ENCODE data around the gene AP3S2.
A peak's percentile ranks its signal among the peaks of the same experiment; 100 is the strongest.
"Not testable (repeated sequence)": the region's sequence is repeated elsewhere in the genome, so short reads cannot be mapped to it uniquely, and the experiment has no call there.

AP3S2 gene

DNA sequence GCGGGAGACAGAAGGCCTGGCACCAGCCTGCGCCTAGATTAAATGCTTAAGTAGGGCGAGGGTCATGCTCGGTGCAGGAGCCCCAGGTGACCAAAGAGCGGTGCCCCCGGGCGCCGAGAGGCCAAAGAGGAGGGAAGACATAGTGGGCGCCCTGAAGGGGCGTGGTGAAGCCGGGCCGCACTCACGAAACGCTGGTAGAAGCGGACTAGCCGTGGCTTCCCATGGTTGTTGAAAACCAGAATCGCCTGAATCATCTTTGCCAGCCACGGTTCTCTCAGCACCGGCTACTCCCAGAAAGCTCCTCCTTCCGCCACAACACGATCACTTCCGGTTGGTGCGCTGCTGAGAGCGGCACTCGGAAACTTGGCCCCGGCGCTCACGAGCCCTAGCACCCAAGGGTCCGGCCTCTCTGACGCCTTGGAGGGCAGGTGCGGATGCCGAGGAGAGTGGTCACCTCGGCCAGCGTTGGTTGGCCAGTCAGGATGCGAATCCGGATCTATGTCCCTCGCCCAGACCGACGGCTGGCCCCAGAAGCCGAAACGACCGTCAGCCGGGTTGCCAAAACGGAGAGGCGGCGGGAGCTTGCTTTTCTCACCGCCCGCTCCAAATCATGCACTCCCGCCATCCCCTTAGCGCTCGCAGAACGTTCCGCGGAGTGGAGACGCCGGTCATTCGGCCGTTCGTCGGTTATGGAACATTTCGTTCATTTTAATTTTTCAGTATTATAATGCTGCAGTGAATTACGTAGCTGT lies at the start of gene AP3S2:
Gene AP3S2 (minus strand): TSS at position 299 of the 752 bp plus-strand sequence. CDS start 45 bp downstream, at position 254.
- H3K4me1 ChIP-seq (ENCODE audit: control insufficient read depth in 1 of 2, insufficient read depth in 2 of 2, low read length in 2 of 2): peaks cover 15 to 17% of the 10 kb centered on the region in 2 donors
- no peaks in the 10 kb centered on the region for H3K9me3 ChIP-seq (ENCODE audit: control insufficient read depth in 1 of 2, low read length in 2 of 2)

DNA sequence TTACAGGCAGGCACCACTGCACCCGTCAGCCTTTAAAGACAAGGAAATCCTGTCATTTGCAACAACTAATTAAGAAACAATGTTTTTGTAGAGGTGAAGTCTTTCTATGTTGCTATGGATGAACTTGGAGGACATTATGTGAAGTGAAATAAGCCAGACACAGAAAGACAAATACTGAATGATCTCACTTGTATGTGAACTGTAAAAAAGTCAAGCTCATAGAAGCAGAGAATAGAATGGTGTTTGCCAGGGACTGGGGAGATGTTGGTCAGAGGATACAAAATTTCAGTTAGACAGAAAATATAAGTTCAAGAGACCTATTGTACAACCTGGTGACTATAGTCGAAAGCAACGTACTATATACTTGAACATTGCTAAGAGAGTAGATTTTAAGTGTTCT lies 46.1 kb upstream of the AP3S2 start:
- no peaks in the 10 kb centered on the region for H3K4me1 ChIP-seq (ENCODE audit: control insufficient read depth in 1 of 2, insufficient read depth in 2 of 2, low read length in 2 of 2)
- H3K4me3 ChIP-seq (ENCODE audit: low read depth in 1 of 2, low read length in 2 of 2): no peak overlapping the region
- H3K9ac ChIP-seq (ENCODE audit: low read depth in 1 of 2, low read length in 2 of 2): no peak overlapping the region
- no peak overlapping the region for H3K27ac ChIP-seq (ENCODE audit: low read depth, low read length)
- no peaks in the 10 kb centered on the region for H3K36me3 ChIP-seq (ENCODE audit: control insufficient read depth in 1 of 2, insufficient read depth in 2 of 2, low read length in 2 of 2)
- H3K27me3 ChIP-seq (ENCODE audit: control insufficient read depth in 1 of 2, insufficient read depth in 2 of 2, low read length in 2 of 2): no peaks in the 10 kb centered on the region
- no peaks in the 10 kb centered on the region for H3K9me3 ChIP-seq (ENCODE audit: control insufficient read depth in 1 of 2, low read length in 2 of 2)

More for the DNA sequence above, at the start of gene AP3S2:
- peaks cover 1% of the 10 kb centered on the region in 2 donors for H3K36me3 ChIP-seq (ENCODE audit: control insufficient read depth in 1 of 2, insufficient read depth in 2 of 2, low read length in 2 of 2)
- peak within 1 kb of the TSS; percentile 80 to 97 for H3K4me3 ChIP-seq (ENCODE audit: low read depth in 1 of 2, low read length in 2 of 2)
- H3K27me3 ChIP-seq (ENCODE audit: control insufficient read depth in 1 of 2, insufficient read depth in 2 of 2, low read length in 2 of 2): no peaks in the 10 kb centered on the region
- peak within 1 kb of the TSS; percentile 76 to 96 for H3K9ac ChIP-seq (ENCODE audit: low read depth in 1 of 2, low read length in 2 of 2)
- peak within 1 kb of the TSS; percentile 84 for H3K27ac ChIP-seq (ENCODE audit: low read depth, low read length)

DNA sequence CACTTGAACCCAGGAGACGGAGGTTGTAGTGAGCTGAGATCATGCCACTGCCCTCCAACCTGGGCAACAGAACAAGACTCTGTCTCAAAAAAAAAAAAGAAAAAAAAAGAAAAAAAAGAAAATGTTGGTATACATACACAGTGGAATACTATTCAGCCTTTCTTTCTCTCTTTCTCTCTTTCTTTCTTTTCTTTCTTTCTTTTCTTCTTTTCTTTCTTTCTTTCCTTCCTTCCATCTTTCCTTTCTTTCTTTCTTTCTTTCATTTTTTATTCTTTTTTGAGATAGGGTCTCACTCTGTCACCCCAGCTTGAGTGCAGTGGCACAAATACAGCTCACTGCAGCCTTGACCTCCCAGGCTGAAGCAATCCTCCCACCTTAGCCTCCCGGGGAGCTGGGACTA lies 45.6 kb upstream of the AP3S2 start:
- not testable (repeated sequence) for H3K9me3 ChIP-seq (ENCODE audit: control insufficient read depth in 1 of 2, low read length in 2 of 2); H3K9ac ChIP-seq (ENCODE audit: low read depth in 1 of 2, low read length in 2 of 2); H3K27me3 ChIP-seq (ENCODE audit: control insufficient read depth in 1 of 2, insufficient read depth in 2 of 2, low read length in 2 of 2); H3K27ac ChIP-seq (ENCODE audit: low read depth, low read length); H3K36me3 ChIP-seq (ENCODE audit: control insufficient read depth in 1 of 2, insufficient read depth in 2 of 2, low read length in 2 of 2); H3K4me1 ChIP-seq (ENCODE audit: control insufficient read depth in 1 of 2, insufficient read depth in 2 of 2, low read length in 2 of 2); H3K4me3 ChIP-seq (ENCODE audit: low read depth in 1 of 2, low read length in 2 of 2)

DNA sequence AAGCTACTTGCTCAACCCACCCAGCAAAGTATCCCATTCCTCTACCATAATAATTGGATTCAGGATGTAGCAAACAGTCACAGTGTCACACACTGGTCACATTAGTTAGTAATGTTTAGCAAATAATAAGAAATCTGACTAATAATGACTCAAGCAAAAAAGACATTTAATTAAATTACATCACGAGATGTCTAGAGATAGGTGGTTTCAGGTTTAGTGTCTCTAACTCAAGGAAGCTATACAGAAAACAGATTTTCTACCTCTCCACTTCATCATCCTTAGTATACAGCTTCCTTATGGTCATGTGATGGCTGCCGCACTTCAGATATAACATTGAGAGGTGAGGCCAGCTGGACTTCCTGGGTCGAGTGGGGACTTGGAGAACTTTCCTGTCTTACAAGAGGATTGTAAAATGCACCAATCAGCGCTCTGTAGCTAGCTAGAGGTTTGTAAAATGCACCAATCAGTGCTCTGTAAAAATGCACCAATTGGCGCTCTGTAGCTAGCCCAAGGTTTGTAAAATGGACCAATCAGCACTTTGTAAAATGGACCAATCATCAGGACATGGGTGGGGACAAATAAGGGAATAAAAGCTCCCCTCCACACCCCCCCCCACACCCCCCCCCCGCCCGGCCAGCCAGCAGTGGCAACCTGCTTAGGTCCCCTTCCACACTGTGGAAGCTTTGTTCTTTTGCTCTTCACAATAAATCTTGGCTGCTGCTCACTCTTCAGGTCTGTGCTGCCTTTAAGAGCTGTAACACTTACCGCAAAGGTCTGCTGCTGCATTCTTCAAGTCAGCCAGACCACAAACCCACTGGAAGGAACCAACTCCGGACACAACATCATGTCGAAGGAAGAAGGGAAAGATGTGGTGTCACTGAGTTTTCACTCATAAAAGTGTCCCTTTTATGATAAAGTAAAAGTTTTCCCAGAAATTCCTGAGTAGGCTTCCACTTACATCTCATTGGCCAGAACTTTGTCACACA lies 43.9 kb upstream of the AP3S2 start:
- Histone ChIP-seq H3K9ac (ENCODE audit: low read depth in 1 of 2, low read length in 2 of 2) (no peak overlapping the region), H3K9me3 (ENCODE audit: control insufficient read depth in 1 of 2, low read length in 2 of 2) (no peaks in the 10 kb centered on the region), H3K4me1 (ENCODE audit: control insufficient read depth in 1 of 2, insufficient read depth in 2 of 2, low read length in 2 of 2) (no peaks in the 10 kb centered on the region), H3K27ac (ENCODE audit: low read depth, low read length) (no peak overlapping the region), H3K36me3 (ENCODE audit: control insufficient read depth in 1 of 2, insufficient read depth in 2 of 2, low read length in 2 of 2) (no peaks in the 10 kb centered on the region), H3K4me3 (ENCODE audit: low read depth in 1 of 2, low read length in 2 of 2) (no peak overlapping the region), H3K27me3 (ENCODE audit: control insufficient read depth in 1 of 2, insufficient read depth in 2 of 2, low read length in 2 of 2) (no peaks in the 10 kb centered on the region)

DNA sequence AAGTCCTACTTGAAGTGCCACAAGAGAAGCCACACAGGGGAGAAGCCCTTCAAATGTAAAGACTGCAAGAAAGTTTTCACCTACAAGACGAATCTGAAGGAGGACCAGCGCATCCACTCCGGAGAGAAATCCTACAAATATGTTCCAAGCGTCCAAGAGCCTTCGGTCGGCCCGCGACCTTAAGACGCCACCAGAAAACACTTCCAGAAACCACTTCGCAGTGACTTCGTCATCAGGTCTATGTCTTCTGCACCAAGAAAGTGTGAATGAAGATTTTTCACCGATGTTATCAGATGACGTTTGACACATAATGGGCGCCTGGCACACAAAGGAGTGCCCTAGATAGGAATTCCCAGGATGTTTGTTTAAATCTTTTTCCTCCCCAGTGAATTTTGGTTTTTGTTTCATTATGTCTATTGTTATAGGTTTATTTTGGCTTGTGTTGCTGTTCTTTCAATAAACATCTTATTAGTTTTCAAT lies 43.0 kb upstream of the AP3S2 start:
- no peaks in the 10 kb centered on the region for H3K9me3 ChIP-seq (ENCODE audit: control insufficient read depth in 1 of 2, low read length in 2 of 2)
- H3K27me3 ChIP-seq (ENCODE audit: control insufficient read depth in 1 of 2, insufficient read depth in 2 of 2, low read length in 2 of 2): no peaks in the 10 kb centered on the region
- no peak overlapping the region for H3K27ac ChIP-seq (ENCODE audit: low read depth, low read length)
- H3K4me1 ChIP-seq (ENCODE audit: control insufficient read depth in 1 of 2, insufficient read depth in 2 of 2, low read length in 2 of 2): no peaks in the 10 kb centered on the region
- no peak overlapping the region for H3K9ac ChIP-seq (ENCODE audit: low read depth in 1 of 2, low read length in 2 of 2)
- H3K4me3 ChIP-seq (ENCODE audit: low read depth in 1 of 2, low read length in 2 of 2): no peak overlapping the region
- H3K36me3 ChIP-seq (ENCODE audit: control insufficient read depth in 1 of 2, insufficient read depth in 2 of 2, low read length in 2 of 2): no peaks in the 10 kb centered on the region

DNA sequence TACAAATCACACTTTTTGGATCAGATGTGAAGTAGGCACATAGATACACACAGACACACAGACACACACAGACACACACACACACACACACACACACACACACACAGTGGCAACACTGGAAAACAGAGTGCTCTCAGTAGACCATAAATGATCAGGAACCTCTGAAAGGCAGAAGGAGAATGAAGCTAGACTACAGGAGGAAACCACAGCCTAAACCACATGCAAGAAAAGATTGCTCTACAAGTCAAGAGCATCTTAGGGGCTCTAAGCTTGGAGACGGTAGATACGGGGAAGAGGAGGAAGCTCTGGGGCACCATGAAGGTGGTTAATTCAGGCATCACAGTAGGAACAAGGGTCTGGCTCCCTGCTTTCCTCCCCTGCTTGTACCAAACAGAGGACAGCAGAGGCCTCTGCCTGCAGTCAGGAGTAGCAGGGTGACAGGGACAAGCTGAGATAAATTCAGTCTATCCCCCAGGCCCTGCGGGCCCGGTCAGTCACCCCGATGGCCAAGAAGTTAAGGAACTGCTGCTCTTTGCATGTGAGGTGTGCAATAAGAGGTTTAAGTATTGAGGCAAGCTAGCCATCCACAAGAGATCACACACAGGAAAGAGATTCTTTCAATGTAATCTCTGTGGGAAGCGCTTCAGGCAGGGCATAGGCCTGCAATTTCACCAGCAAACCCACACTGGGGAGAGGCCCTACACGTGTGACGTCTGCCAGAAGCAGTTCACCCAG lies 42.4 kb upstream of the AP3S2 start:
- no peaks in the 10 kb centered on the region for H3K27me3 ChIP-seq (ENCODE audit: control insufficient read depth in 1 of 2, insufficient read depth in 2 of 2, low read length in 2 of 2)
- no peak overlapping the region for H3K27ac ChIP-seq (ENCODE audit: low read depth, low read length)
- no peak overlapping the region for H3K4me3 ChIP-seq (ENCODE audit: low read depth in 1 of 2, low read length in 2 of 2)
- no peak overlapping the region for H3K9ac ChIP-seq (ENCODE audit: low read depth in 1 of 2, low read length in 2 of 2)
- H3K36me3 ChIP-seq (ENCODE audit: control insufficient read depth in 1 of 2, insufficient read depth in 2 of 2, low read length in 2 of 2): no peaks in the 10 kb centered on the region
- no peaks in the 10 kb centered on the region for H3K9me3 ChIP-seq (ENCODE audit: control insufficient read depth in 1 of 2, low read length in 2 of 2)
- H3K4me1 ChIP-seq (ENCODE audit: control insufficient read depth in 1 of 2, insufficient read depth in 2 of 2, low read length in 2 of 2): no peaks in the 10 kb centered on the region

DNA sequence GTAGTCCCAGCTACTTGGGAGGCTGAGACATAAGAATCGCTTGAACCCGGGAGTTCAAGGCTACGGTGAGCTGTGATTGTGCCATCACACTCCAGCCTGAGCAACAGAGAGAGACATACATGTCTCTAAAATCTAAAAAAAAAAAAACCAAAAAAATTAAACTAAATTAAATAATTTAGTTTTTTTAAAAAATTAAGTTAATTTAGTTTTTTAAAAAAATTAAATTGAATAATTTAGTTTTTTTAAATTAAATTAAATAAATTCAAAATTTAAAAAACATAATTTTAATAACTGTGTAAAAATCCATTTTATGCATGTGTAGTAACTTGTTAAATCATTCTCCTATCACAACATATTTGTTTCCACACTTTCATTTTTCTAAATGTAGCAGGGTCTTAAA lies 39.1 kb upstream of the AP3S2 start:
- Histone ChIP-seq H3K4me1 (ENCODE audit: control insufficient read depth in 1 of 2, insufficient read depth in 2 of 2, low read length in 2 of 2) (no peaks in the 10 kb centered on the region), H3K9ac (ENCODE audit: low read depth in 1 of 2, low read length in 2 of 2) (no peak overlapping the region), H3K27me3 (ENCODE audit: control insufficient read depth in 1 of 2, insufficient read depth in 2 of 2, low read length in 2 of 2) (no peaks in the 10 kb centered on the region), H3K4me3 (ENCODE audit: low read depth in 1 of 2, low read length in 2 of 2) (no peak overlapping the region), H3K36me3 (ENCODE audit: control insufficient read depth in 1 of 2, insufficient read depth in 2 of 2, low read length in 2 of 2) (no peaks in the 10 kb centered on the region), H3K9me3 (ENCODE audit: control insufficient read depth in 1 of 2, low read length in 2 of 2) (no peaks in the 10 kb centered on the region), H3K27ac (ENCODE audit: low read depth, low read length) (no peak overlapping the region)

DNA sequence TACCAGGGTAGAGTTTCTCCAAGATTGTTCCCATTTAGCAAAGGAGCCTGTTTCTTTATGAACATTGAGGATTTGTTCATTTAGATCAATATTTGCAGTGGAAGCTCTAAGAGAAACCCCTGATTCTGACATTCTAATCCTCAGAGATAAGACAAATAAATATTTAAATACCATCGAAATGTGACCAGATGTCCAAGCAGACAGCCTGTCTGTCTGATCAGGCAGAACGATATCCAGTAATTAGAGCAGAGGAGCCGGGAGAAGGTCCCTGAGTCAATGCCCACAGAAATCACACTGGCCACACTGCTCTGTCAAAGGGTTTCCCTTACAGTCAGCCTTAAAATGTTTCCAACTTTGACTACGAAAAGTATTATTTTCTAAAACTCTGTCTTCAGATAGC lies 34.6 kb upstream of the AP3S2 start:
- Histone ChIP-seq H3K9ac (ENCODE audit: low read depth in 1 of 2, low read length in 2 of 2) (no peak overlapping the region), H3K27me3 (ENCODE audit: control insufficient read depth in 1 of 2, insufficient read depth in 2 of 2, low read length in 2 of 2) (no peaks in the 10 kb centered on the region), H3K9me3 (ENCODE audit: control insufficient read depth in 1 of 2, low read length in 2 of 2) (no peaks in the 10 kb centered on the region), H3K4me1 (ENCODE audit: control insufficient read depth in 1 of 2, insufficient read depth in 2 of 2, low read length in 2 of 2) (no peaks in the 10 kb centered on the region), H3K4me3 (ENCODE audit: low read depth in 1 of 2, low read length in 2 of 2) (no peak overlapping the region), H3K27ac (ENCODE audit: low read depth, low read length) (no peak overlapping the region), H3K36me3 (ENCODE audit: control insufficient read depth in 1 of 2, insufficient read depth in 2 of 2, low read length in 2 of 2) (no peaks in the 10 kb centered on the region)

DNA sequence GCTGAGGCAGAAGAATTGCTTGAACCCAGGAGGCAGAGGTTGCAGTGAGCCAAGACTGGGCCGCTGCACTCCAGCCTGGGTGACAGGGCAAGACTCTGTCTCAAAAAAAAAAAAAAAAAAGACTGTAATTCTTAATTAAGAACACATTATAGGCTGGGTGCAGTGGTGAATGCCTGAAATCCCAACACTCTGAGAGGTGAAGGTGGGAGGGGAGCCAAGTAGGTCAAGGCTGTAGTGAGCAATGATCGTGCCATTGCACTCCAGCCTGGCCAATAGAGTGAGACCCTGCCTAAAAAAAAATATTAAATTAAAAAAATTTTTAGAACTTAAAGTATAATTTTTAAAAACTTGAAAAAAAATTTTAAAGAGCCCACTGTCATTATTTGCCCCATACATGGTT lies 32.4 kb upstream of the AP3S2 start:
- Histone ChIP-seq H3K9me3 (ENCODE audit: control insufficient read depth in 1 of 2, low read length in 2 of 2) (no peaks in the 10 kb centered on the region), H3K4me3 (ENCODE audit: low read depth in 1 of 2, low read length in 2 of 2) (no peak overlapping the region), H3K4me1 (ENCODE audit: control insufficient read depth in 1 of 2, insufficient read depth in 2 of 2, low read length in 2 of 2) (no peaks in the 10 kb centered on the region), H3K9ac (ENCODE audit: low read depth in 1 of 2, low read length in 2 of 2) (no peak overlapping the region), H3K27me3 (ENCODE audit: control insufficient read depth in 1 of 2, insufficient read depth in 2 of 2, low read length in 2 of 2) (no peaks in the 10 kb centered on the region), H3K27ac (ENCODE audit: low read depth, low read length) (no peak overlapping the region), H3K36me3 (ENCODE audit: control insufficient read depth in 1 of 2, insufficient read depth in 2 of 2, low read length in 2 of 2) (no peaks in the 10 kb centered on the region)
